CD14-positive monocyte (primary cell): ENCODE data around the gene ABHD12. TPM values are rescaled to one million over a fixed set of nuclear protein-coding genes. Genes with fewer than 3 reads are reported as not detected.

Experiments used
- DNase-seq, 3 donors: peaks; one replicate each; pipeline ENCODE4 v3.0.0-alpha.2; 2011 to 2022
- H2AFZ ChIP-seq: 2 replicates; pipeline ENCODE4 v1.6.0; 2012; ENCODE audit warnings: mild to moderate bottlenecking, low read depth, low read length, inconsistent platforms; ENCODE audit not compliant: insufficient read depth, poor library complexity, severe bottlenecking
- H3K27ac ChIP-seq, 2 donors: 1 replicate in 1 of 2; 2 replicates in 1 of 2; pipeline ENCODE4 v1.5.1; 2012 to 2013; ENCODE audit warnings: low read length in 2 of 2, control low read depth in 1 of 2, inconsistent platforms in 1 of 2, low read depth in 1 of 2, mild to moderate bottlenecking in 1 of 2
- H3K27me3 ChIP-seq, 2 donors: one replicate each; pipeline versions ENCODE4 v1.6.0 to v1.6.1; 2011 to 2013; ENCODE audit warnings: low read length in 2 of 2; ENCODE audit not compliant: control insufficient read depth in 2 of 2, insufficient read depth in 2 of 2
- H3K36me3 ChIP-seq, 2 donors: replicated peaks in 1 of 2; 1 replicate in 1 of 2; 2 replicates in 1 of 2; pipeline versions ENCODE4 v1.5.1 to v1.6.1; 2012 to 2013; ENCODE audit warnings: low read length in 2 of 2, control low read depth in 1 of 2, inconsistent platforms in 1 of 2, mild to moderate bottlenecking in 1 of 2; ENCODE audit not compliant: insufficient read depth in 2 of 2, control insufficient read depth in 1 of 2
- H3K4me1 ChIP-seq, 2 donors: 1 replicate in 1 of 2; 2 replicates in 1 of 2; pipeline versions ENCODE4 v1.5.1 to v1.6.1; 2012 to 2013; ENCODE audit warnings: low read length in 2 of 2, control low read depth in 1 of 2, inconsistent platforms in 1 of 2, mild to moderate bottlenecking in 1 of 2, moderate library complexity in 1 of 2; ENCODE audit not compliant: insufficient read depth in 2 of 2, control insufficient read depth in 1 of 2
- H3K4me2 ChIP-seq: replicated peaks from 2 replicates; pipeline ENCODE3; 2012; ENCODE audit warnings: low read length, moderate library complexity, mild to moderate bottlenecking; ENCODE audit not compliant: poor library complexity, severe bottlenecking; ENCODE audit errors: extremely low read depth
- H3K4me3 ChIP-seq, 3 experiments: fragments of 200-600 bp in 1 of 3; sonication (generic) in 1 of 3; replicated peaks in 1 of 3; 1 replicate in 2 of 3; 2 replicates in 1 of 3; pipeline ENCODE4 v1.5.1; 2011 to 2013; ENCODE audit warnings: low read length in 3 of 3, mild to moderate bottlenecking in 3 of 3, control low read depth in 2 of 3, low read depth in 2 of 3, inconsistent platforms in 1 of 3, moderate library complexity in 1 of 3
- H3K79me2 ChIP-seq: 2 replicates; pipeline ENCODE4 v1.6.0; 2012; ENCODE audit warnings: mild to moderate bottlenecking, control low read depth, inconsistent platforms, low read length, moderate library complexity; ENCODE audit not compliant: insufficient read depth
- H3K9ac ChIP-seq: 2 replicates; pipeline ENCODE4 v1.6.0; 2017; ENCODE audit warnings: low read length, mild to moderate bottlenecking; ENCODE audit not compliant: insufficient read depth, poor library complexity, severe bottlenecking
- H3K9me3 ChIP-seq, 2 donors: replicated peaks in 1 of 2; 1 replicate in 1 of 2; 2 replicates in 1 of 2; pipeline versions ENCODE4 v1.5.1 to v1.6.1; 2012 to 2013; ENCODE audit warnings: low read length in 2 of 2, control low read depth in 1 of 2; ENCODE audit not compliant: control insufficient read depth in 1 of 2, insufficient read depth in 1 of 2
- H4K20me1 ChIP-seq: 2 replicates; pipeline ENCODE4 v1.6.0; 2012; ENCODE audit warnings: mild to moderate bottlenecking, low read length, control low read depth, moderate library complexity; ENCODE audit not compliant: insufficient read depth
- H3K27ac Mint-ChIP-seq, 7 donors: one replicate each; pipeline ENCODE4 v1.8.0; 2020; ENCODE audit warnings: mild to moderate bottlenecking in 7 of 7, mixed read lengths in 7 of 7, moderate library complexity in 6 of 7, inconsistent platforms in 2 of 7
- H3K27me3 Mint-ChIP-seq, 3 donors: one replicate each; pipeline ENCODE4 v1.8.0; 2021 to 2022; ENCODE audit warnings: low read depth in 3 of 3, mild to moderate bottlenecking in 3 of 3, mixed read lengths in 3 of 3, moderate library complexity in 3 of 3, inconsistent platforms in 1 of 3
- H3K36me3 Mint-ChIP-seq, 2 donors: one replicate each; pipeline ENCODE4 v1.8.0; 2020; ENCODE audit warnings: mixed read lengths in 2 of 2, inconsistent platforms in 1 of 2, mild to moderate bottlenecking in 1 of 2
- H3K4me1 Mint-ChIP-seq: one replicate; pipeline ENCODE4 v1.8.0; 2020; ENCODE audit warnings: mild to moderate bottlenecking, mixed read lengths
- H3K4me3 Mint-ChIP-seq, 2 donors: one replicate each; pipeline ENCODE4 v1.8.0; 2020; ENCODE audit warnings: mild to moderate bottlenecking in 2 of 2, mixed read lengths in 2 of 2, moderate library complexity in 1 of 2
- H3K9me3 Mint-ChIP-seq, 7 donors: one replicate each; pipeline ENCODE4 v1.8.0; 2020 to 2022; ENCODE audit warnings: mixed read lengths in 7 of 7, mild to moderate bottlenecking in 6 of 7, moderate library complexity in 6 of 7, inconsistent platforms in 2 of 7
- CTCF ChIP-seq: fragments of 200-600 bp; IDR thresholded peaks from one replicate; pipeline ENCODE4 v1.8.0; 2022; ENCODE audit warnings: antibody characterized with exemption, mild to moderate bottlenecking
- WGBS: methylation state at CpG from one replicate; pipeline ENCODE4 v1.1.5; 2013; ENCODE audit warnings: missing lambda C conversion rate; ENCODE audit not compliant: insufficient coverage; 5-methylcytosine and 5-hydroxymethylcytosine counted together
- intact Hi-C, 2 donors: fragments of 100-400 bp; cut with micrococcal nuclease; formaldehyde crosslinking; loops; one replicate each; pipeline versions ENCODE4 v1.15.0 to v1.15.1; 2023
- polyA plus RNA-seq, 3 donors: library from polyadenylated mRNA; depleted of rRNA in 1 of 3; unstranded in 2 of 3; stranded (reverse) in 1 of 3; fragments of 300-500 nt in 2 of 3; fragments of >200 nt in 1 of 3; fragmentation: Illumina TruSeq in 2 of 3; gene quantifications; 1 replicate in 2 of 3; 2 replicates in 1 of 3; pipeline ENCODE4 v1.2.3, GENCODE V29; 2012 to 2021

The ABHD12 gene
- polyA plus RNA-seq, 3 donors, result 20.3 to 34.5 (median 32.1) TPM

GRCh38 chr20:25356271-25356933, 34.2 kb downstream of the ABHD12 start:
- intact Hi-C loops, result no loop called here
- Histone ChIP-seq H3K9me3 (no peaks in the 10 kb centered on the region), H2AFZ (no peak overlapping the region), H3K27ac (peak overlapping the region; percentile 13 to 64), H3K4me3 (no peak overlapping the region), H3K4me1 (peaks cover 23 to 30% of the 10 kb centered on the region in 2 donors), H3K9ac (no peak overlapping the region), H3K36me3 (no peaks in the 10 kb centered on the region), H3K4me2 (no peak overlapping the region), H3K79me2 (peaks cover 69% of the 10 kb centered on the region), H4K20me1 (no peaks in the 10 kb centered on the region), H3K27me3 (no peaks in the 10 kb centered on the region)
- Mint-ChIP-seq H3K4me1 (peaks cover 30% of the 10 kb centered on the region), H3K27me3 (no peaks in the 10 kb centered on the region), H3K27ac (peak overlapping the region in 6 of 7 donors; percentile 9 to 61 (median 34)), H3K4me3 (no peak overlapping the region), H3K36me3 (peaks cover 4 to 5% of the 10 kb centered on the region in 2 donors), H3K9me3 (peaks cover 0 to 12% (median 3%) of the 10 kb centered on the region in 7 donors)
- 91% methylated on average over 10 of the region's 10 CpGs for WGBS
- DNase-seq, result no peak
- TF ChIP-seq CTCF, result no peak

GRCh38 chr20:25355866-25356265, 34.8 kb downstream of the ABHD12 start:
- intact Hi-C loops, result no loop called here
- Histone ChIP-seq H3K79me2 (peaks cover 72% of the 10 kb centered on the region), H3K4me2 (no peak overlapping the region), H3K9me3 (no peaks in the 10 kb centered on the region), H4K20me1 (no peaks in the 10 kb centered on the region), H3K27me3 (no peaks in the 10 kb centered on the region), H3K4me1 (peaks cover 20 to 25% of the 10 kb centered on the region in 2 donors), H3K4me3 (no peak overlapping the region), H3K9ac (no peak overlapping the region), H3K27ac (peak overlapping the region in 1 of 2 donors; percentile 64), H3K36me3 (no peaks in the 10 kb centered on the region), H2AFZ (no peak overlapping the region)
- Mint-ChIP-seq H3K27ac (peak overlapping the region in 5 of 7 donors; percentile 18 to 77 (median 70)), H3K4me1 (peaks cover 24% of the 10 kb centered on the region), H3K9me3 (peaks cover 0 to 12% (median 3%) of the 10 kb centered on the region in 7 donors), H3K27me3 (no peaks in the 10 kb centered on the region), H3K4me3 (no peak overlapping the region), H3K36me3 (peaks cover 4 to 5% of the 10 kb centered on the region in 2 donors)
- WGBS, result 100% methylated on average over 1 of the region's 2 CpGs
- no peak for DNase-seq
- TF ChIP-seq CTCF, result no peak
